ENCODE data around the gene MANSC4. TPM values are rescaled to one million over a fixed set of nuclear protein-coding genes. Genes with fewer than 3 reads are reported as not detected.

The MANSC4 gene
- total RNA-seq, 1 experiment from 2014 or later, result not detected

- intact Hi-C loops (cut with micrococcal nuclease; ENCODE audit: unreplicated experiment), result no loop called here
- ChIA-PET POLR2A (no interaction called here), CTCF (no interaction called here)
Observed at GRCh38 chr12:27802511-27802910, 22.5 kb upstream of the MANSC4 start.

DNA sequence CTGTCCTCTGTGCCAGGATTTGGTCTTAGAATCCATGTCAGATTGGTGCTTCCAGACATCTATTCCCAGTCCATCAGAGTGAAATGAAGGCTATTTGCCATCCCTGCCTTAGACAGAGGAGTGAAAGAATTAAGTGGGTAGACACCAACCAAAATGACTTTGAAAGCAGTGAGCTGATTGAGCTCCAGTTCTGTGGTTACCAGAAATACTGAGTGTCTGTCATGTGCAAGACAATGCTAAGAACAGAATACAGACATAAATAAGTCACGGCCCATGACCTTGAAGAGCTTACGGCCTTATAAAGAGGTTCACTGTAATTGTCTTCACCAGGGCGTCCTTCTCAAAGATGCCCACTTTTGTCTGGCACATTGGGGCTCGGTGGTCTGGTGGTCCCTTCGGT, 21.6 kb upstream of the MANSC4 start:
- H3K27ac ChIP-seq (ENCODE audit: low read length), result no peak overlapping the region
- H3K27me3 ChIP-seq (ENCODE audit: control insufficient read depth, insufficient read depth, low read length), result no peaks in the 10 kb centered on the region
- ChIA-PET CTCF (no interaction called here), POLR2A (no interaction called here)
- ATAC-seq (no peak), DNase-seq (ENCODE audit: low read depth, low spot score) (no peak)
- no peaks in the 10 kb centered on the region for H3K9me3 ChIP-seq (ENCODE audit: control insufficient read depth, insufficient read depth, low read depth, low read length)
- intact Hi-C loops (cut with micrococcal nuclease; ENCODE audit: unreplicated experiment), result no loop called here
- in situ Hi-C loops (cut with HindIII; ENCODE audit: low pct_unique_long_range_greater_than_20kb, low sequenced_read_pairs), result no loop called here
- H3K4me3 ChIP-seq (ENCODE audit: low read depth in 2 of 2, low read length in 2 of 2), result no peak overlapping the region
- no peaks in the 10 kb centered on the region for H3K4me1 ChIP-seq (ENCODE audit: control insufficient read depth, insufficient read depth, low read length)
- no peak for TF ChIP-seq TCF7L2 (IDR thresholded peaks at IDR 0.05; ENCODE audit: low read depth, low read length)
- TF ChIP-seq POLR2AphosphoS5 (IDR thresholded peaks at IDR 0.05; ENCODE audit: low read depth, low read length), result no peak
- no peak for TF ChIP-seq SIN3A (IDR thresholded peaks at IDR 0.05; ENCODE audit: borderline replicate concordance, insufficient read depth, low read depth, low read length)
- no peak for TF ChIP-seq REST (IDR thresholded peaks at IDR 0.05; ENCODE audit: insufficient read depth in 1 of 2, low read depth in 2 of 2, low read length in 1 of 2)
- peaks cover 14% of the 10 kb centered on the region for H3K36me3 ChIP-seq (ENCODE audit: control insufficient read depth, insufficient read depth, low read length)
- BruUV-seq (replicated peaks), result no TSS peak

More at GRCh38 chr12:27802511-27802910, 22.5 kb upstream of the MANSC4 start:
- H3K4me3 ChIP-seq (ENCODE audit: low read depth in 2 of 2, low read length in 2 of 2), result no peak overlapping the region
- H3K4me1 ChIP-seq (ENCODE audit: control insufficient read depth, insufficient read depth, low read length), result no peaks in the 10 kb centered on the region
- BruUV-seq (replicated peaks), result no TSS peak
- in situ Hi-C loops (cut with HindIII; ENCODE audit: low pct_unique_long_range_greater_than_20kb, low sequenced_read_pairs), result no loop called here
- H3K9me3 ChIP-seq (ENCODE audit: control insufficient read depth, insufficient read depth, low read depth, low read length), result no peaks in the 10 kb centered on the region
- DNase-seq (ENCODE audit: low read depth, low spot score) (no peak), ATAC-seq (no peak)
- TF ChIP-seq SIN3A (IDR thresholded peaks at IDR 0.05; ENCODE audit: borderline replicate concordance, insufficient read depth, low read depth, low read length), result no peak
- H3K36me3 ChIP-seq (ENCODE audit: control insufficient read depth, insufficient read depth, low read length), result peaks cover 14% of the 10 kb centered on the region
- H3K27ac ChIP-seq (ENCODE audit: low read length), result no peak overlapping the region
- H3K27me3 ChIP-seq (ENCODE audit: control insufficient read depth, insufficient read depth, low read length), result no peaks in the 10 kb centered on the region

- in situ Hi-C loops (cut with HindIII; ENCODE audit: low pct_unique_long_range_greater_than_20kb, low sequenced_read_pairs), result no loop called here
- TF ChIP-seq REST (IDR thresholded peaks at IDR 0.05; ENCODE audit: insufficient read depth in 1 of 2, low read depth in 2 of 2, low read length in 1 of 2), result no peak
- no peak for TF ChIP-seq TCF7L2 (IDR thresholded peaks at IDR 0.05; ENCODE audit: low read depth, low read length)
- no peak for TF ChIP-seq SIN3A (IDR thresholded peaks at IDR 0.05; ENCODE audit: borderline replicate concordance, insufficient read depth, low read depth, low read length)
- no peak for TF ChIP-seq CTCF (IDR thresholded peaks at IDR 0.05)
- TF ChIP-seq POLR2AphosphoS5 (IDR thresholded peaks at IDR 0.05; ENCODE audit: low read depth, low read length), result no peak
- intact Hi-C loops (cut with micrococcal nuclease; ENCODE audit: unreplicated experiment), result no loop called here
- BruUV-seq (replicated peaks), result no TSS peak
- no peak overlapping the region for H3K4me3 ChIP-seq (ENCODE audit: low read depth in 2 of 2, low read length in 2 of 2)
- H3K9me3 ChIP-seq (ENCODE audit: control insufficient read depth, insufficient read depth, low read depth, low read length), result no peaks in the 10 kb centered on the region
- no peak overlapping the region for H3K27ac ChIP-seq (ENCODE audit: low read length)
- no peak for ATAC-seq
- ChIA-PET POLR2A (no interaction called here), CTCF (no interaction called here)
- DNase-seq (ENCODE audit: low read depth, low spot score), result no peak
- H3K36me3 ChIP-seq (ENCODE audit: control insufficient read depth, insufficient read depth, low read length), result peaks cover 14% of the 10 kb centered on the region
- no peaks in the 10 kb centered on the region for H3K27me3 ChIP-seq (ENCODE audit: control insufficient read depth, insufficient read depth, low read length)
- no peaks in the 10 kb centered on the region for H3K4me1 ChIP-seq (ENCODE audit: control insufficient read depth, insufficient read depth, low read length)
Observed at GRCh38 chr12:27800819-27801218, 20.8 kb upstream of the MANSC4 start.
